Activated effector memory CD4-positive, alpha-beta T cell treated with Interleukin-2 at 50 U/mL for 16 hours (primary cell): ENCODE data around the gene P4HA2.
A peak's percentile ranks its signal among the peaks of the same experiment; 100 is the strongest.

Source experiments
- DNase-seq: peaks from one replicate; pipeline ENCODE4 v3.0.0-alpha.2; 2020

Gene P4HA2

GRCh38 chr5:132227485-132228240, at the start of gene P4HA2:
Gene P4HA2, minus strand, starts transcription at chr5:132227853. Its CDS starts 9,227 bp downstream, at chr5:132218626.
- peak; percentile 20 for DNase-seq

- no peak for DNase-seq
Observed at GRCh38 chr5:132277256-132277655, 49.6 kb upstream of the P4HA2 start.

GRCh38 chr5:132275367-132276220, 47.9 kb upstream of the P4HA2 start:
- DNase-seq: no peak

GRCh38 chr5:132274050-132274792, 46.6 kb upstream of the P4HA2 start:
- DNase-seq: no peak

- DNase-seq: no peak
Observed at GRCh38 chr5:132273631-132274030, 46.0 kb upstream of the P4HA2 start.

GRCh38 chr5:132272311-132273210, 44.9 kb upstream of the P4HA2 start:
- DNase-seq: peak; percentile 42

- DNase-seq: no peak
Observed at GRCh38 chr5:132271251-132272246, 43.9 kb upstream of the P4HA2 start.

- no peak for DNase-seq
Observed at GRCh38 chr5:132270706-132271105, 43.1 kb upstream of the P4HA2 start.

- no peak for DNase-seq
Observed at GRCh38 chr5:132270335-132270665, 42.6 kb upstream of the P4HA2 start.

GRCh38 chr5:132269635-132270334, 42.1 kb upstream of the P4HA2 start:
- DNase-seq: no peak

- no peak for DNase-seq
Observed at GRCh38 chr5:132268769-132269551, 41.3 kb upstream of the P4HA2 start.

GRCh38 chr5:132267931-132268768, 40.5 kb upstream of the P4HA2 start:
- DNase-seq: no peak

- no peak for DNase-seq
Observed at GRCh38 chr5:132267166-132267739, 39.6 kb upstream of the P4HA2 start.

GRCh38 chr5:132266836-132267160, 39.1 kb upstream of the P4HA2 start:
- no peak for DNase-seq

- no peak for DNase-seq
Observed at GRCh38 chr5:132266031-132266835, 38.6 kb upstream of the P4HA2 start.

- no peak for DNase-seq
Observed at GRCh38 chr5:132265336-132266030, 37.8 kb upstream of the P4HA2 start.
